HG02763 (cell line): ENCODE data around the gene DIS3L.
"Not testable (repeated sequence)": the region's sequence is repeated elsewhere in the genome, so short reads cannot be mapped to it uniquely, and the experiment has no call there.

Source experiments
- ATAC-seq: cut with Tn5 transposase; IDR thresholded peaks from one replicate; pipeline ENCODE4 v1.9.1; 2021; ENCODE audit warnings: mild to moderate bottlenecking, moderate library complexity; ENCODE audit not compliant: unreplicated experiment

The DIS3L gene

DNA sequence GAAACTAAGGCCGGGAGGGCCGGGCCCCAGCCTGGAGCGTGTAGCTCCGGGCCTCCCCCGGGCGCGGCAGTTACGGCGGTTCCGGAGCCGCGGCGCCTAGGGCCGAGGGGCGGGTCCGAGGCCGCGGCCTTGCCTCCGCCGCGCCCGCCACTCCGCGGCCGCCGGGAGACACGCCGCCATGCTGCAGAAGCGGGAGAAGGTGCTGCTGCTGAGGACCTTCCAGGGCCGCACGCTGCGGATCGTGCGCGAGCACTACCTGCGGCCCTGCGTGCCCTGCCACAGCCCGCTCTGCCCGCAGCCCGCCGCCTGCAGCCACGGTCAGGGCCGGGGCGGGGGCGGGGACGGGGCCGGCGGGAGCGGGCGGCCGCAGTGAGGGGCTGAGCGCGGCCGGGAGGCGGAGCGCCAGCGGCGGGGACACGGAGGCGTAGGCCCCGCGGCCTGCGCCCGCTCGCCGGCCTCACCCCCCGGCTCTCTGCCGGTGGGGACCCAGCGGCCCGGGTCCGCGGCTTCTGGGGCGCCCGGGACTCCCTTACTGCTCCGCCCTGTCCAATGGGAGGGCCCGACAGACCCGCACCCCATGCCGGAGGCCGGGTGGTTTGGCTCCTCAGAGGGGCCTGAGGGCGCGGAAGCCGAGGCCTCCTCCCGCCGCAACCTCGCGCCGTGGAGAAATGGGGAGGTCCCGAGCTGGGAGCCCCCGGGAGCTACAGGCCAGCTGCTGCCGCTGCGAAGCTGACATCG, at the start of gene DIS3L:
DIS3L (plus strand) TSS at position 150 of the 738 bp plus-strand sequence; CDS start at position 179, 29 bp downstream.
- ATAC-seq = peak; percentile 64

DNA sequence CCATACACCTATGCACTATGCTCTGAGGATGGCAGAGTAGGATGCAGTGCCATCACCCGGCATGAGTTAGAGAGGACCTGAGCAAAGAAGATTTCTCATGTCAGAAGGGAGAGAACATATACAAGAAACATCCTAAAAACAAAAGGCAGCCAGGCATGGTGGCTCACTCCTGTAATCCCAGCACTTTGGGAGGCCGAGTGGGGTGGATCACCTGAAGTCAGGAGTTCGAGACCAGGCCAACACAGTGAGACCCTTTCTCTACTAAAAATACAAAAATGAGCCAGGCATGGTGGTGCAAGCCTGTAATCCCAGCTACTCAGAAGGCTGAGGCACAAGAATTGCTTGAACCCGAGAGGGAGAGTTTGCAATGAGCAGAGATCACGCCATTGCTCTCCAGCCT, 47.5 kb upstream of the DIS3L start:
- ATAC-seq = not testable (repeated sequence)

DNA sequence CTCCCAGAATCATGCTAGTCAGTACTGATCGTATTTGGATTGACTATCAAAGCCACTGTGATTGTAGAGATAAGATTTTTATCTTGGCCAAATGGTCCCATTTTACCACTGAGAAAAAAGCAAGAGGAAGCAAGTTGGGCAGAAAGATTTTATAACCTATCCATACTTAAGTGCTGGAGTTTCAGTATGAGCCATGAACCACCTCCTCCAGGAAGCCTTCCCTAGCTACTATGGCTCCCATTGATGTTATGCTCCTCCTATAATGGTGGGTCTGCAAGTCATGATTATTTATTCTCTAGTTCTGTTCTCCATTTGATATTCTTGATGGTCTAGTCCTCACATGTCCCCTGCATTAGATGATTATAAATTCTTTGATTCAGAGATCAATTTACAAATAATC, 46.4 kb upstream of the DIS3L start:
- ATAC-seq = no peak

DNA sequence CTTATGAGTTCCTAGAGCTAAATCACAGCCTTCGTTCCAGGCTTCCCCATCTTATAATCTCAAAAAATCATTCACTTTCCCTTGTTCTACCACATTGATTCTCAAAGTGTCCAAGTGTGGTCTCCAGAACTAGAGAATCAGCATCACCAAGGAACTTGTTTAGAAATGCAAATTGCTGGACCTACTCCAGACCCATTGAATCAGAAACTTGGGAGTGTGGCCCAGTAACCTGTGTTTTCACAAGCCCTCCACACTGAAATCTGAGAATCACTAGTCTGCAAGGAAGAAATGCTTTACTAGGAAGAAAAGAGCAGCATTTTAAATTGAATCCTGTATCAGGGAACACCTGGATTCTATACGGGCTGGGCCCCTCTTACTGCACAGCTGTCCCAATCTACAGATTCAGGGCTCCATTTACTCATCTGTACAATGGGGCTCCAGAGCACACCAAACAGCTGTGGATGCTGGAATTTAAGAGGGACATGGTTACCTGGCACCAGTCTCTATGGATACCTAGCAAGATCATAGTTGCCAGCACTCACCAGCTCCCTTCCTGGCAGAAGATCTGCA, 43.7 kb upstream of the DIS3L start:
- ATAC-seq = no peak

DNA sequence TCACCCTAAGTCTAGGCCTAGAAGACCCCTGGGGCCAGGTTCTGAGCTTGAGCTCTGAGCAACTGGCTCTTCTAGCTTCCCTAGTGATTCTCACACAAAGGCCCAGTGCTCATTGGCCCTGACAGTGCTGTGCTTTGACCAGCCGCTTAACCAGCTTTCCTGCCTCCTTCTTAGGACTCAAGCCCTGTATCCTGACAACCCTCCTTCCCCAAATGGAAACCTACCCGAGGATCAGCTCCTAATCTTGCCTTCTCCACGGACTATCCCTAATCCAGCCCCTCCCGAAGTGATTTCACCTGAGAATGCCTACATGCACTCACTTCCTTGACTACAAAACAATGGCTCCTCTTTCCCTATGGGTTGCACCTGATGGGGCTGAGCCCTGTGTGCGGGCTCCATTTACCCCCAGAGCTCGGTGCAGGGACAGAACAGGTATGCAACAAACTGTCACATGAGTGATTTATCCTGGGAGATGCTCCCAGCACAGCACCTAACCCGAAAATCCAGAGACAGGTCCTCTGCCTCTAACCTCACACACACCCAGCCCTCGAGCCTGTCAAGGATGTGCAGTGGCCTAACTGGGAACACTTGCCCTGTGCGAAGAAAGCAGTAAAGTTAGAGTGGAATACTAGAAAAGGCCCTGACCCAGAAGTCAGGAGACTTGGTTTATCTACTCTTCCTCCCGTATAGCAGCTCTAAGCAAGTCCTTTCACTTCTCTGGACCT, 42.1 kb upstream of the DIS3L start:
- no peak for ATAC-seq

DNA sequence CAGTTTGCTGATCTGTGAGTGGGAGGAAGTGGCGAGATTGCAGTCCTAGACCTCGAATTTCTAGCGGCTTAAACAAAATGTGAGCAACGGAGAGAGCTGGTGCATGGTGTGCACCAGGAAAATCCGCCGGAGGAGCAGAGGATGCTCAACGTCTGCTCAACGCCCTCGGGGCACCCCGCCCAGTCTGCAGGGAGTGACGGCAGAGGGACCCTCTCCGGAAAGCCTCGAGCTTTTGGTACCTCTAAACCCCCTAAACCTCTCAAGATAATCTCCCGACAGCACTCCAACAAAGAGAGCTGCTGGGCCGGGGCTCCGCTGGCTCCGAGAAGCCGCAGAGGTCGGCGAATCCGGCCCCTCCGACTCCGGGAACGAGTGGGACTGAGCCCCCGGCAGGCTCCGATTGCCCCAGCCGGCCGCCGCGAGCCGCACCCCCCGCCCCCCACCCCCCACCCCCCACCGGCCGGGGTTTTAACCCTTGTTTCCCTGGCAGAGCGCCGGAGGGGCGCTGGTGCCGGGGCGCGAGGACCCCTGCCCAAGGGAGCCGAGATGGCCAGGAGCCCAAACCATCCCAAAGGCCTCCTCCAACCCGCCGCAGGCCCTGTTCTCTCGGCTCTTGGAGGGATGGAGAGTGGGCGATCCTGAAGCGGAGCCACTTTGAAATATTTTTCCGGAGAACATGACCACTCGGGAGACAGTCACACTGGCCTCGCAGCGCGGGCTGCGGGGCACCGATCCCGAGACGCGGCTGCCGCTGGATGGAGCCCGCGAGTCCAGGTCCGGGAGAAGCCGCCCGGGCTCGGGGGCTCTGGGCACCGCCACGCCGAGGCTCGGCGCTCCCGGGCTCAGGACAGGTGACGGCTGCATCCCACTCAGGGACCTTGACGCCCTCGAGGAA, 41.3 kb upstream of the DIS3L start:
- no peak for ATAC-seq

DNA sequence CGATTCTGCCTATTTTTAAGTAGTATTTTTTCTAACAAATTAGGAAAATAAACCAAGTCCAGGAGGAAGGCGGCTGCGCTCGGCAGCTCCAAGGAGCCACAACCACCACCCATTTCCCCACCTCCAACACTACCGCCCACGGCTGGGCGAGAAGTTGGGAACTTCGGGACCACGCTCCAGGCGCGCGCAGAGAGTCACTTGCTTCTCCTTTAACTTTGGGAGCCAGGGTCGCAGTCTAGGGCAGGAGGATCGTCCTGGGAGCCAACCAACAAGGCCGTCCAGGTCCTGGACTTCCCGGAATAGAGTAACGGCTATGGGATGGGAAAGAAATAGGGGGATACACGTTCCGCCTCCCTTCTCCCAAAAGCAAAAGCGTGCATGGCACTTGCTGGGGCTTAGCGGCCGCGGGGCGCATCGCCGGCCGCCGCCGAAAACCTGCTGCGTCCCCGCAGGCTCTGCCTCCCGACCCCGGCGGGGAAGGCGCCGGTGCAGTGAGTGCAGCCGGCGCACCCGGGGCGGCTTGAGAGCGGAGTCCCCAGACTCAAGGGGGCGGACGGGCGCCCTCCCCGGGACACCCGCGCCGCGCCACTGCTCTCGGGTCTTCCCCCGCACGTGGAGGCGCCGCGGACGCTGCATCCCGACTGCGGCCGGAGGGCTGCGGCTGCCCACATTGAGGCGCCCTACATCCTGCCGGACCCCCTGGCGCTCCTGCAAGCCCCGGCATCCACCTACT, 40.5 kb upstream of the DIS3L start:
- no peak for ATAC-seq

DNA sequence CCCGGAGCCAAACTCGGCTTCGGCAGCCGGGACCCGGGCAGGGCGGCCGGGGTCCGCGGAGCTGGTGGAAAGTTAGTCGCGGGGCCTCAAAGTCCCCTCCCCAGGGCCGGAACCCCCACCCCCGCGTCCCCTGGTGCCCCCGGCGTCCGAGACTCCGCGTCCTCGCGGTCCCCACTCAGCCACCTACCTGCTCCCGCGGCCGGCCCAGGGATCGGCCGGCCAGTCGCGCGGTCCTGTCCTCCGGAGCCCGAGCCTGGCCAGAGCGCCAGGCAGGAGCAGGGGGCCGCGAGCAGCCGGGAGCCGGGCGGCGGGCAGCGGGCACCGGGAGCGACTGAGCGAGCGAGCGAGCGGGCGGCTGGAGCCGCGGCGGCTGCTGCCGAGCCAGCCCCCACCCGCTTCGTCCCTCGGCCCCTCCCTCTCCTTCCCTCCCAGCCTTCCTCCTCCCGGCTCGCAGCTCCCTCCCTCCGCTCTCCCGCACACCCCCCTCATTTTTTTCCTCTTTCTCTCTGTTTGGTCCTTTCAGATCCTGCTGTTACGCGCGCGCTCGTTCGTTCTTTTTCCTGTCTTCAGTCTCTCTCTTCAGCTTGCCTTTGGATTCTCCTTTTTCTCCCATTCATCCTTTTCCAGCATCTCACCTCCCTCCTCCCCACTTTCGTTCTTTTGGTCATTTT, 39.8 kb upstream of the DIS3L start, which contains the start of gene MEGF11:
MEGF11 (minus strand) TSS at position 333 of the 671 bp plus-strand sequence. CDS start 125,347 bp downstream, outside the sequence.
- ATAC-seq = no peak

DNA sequence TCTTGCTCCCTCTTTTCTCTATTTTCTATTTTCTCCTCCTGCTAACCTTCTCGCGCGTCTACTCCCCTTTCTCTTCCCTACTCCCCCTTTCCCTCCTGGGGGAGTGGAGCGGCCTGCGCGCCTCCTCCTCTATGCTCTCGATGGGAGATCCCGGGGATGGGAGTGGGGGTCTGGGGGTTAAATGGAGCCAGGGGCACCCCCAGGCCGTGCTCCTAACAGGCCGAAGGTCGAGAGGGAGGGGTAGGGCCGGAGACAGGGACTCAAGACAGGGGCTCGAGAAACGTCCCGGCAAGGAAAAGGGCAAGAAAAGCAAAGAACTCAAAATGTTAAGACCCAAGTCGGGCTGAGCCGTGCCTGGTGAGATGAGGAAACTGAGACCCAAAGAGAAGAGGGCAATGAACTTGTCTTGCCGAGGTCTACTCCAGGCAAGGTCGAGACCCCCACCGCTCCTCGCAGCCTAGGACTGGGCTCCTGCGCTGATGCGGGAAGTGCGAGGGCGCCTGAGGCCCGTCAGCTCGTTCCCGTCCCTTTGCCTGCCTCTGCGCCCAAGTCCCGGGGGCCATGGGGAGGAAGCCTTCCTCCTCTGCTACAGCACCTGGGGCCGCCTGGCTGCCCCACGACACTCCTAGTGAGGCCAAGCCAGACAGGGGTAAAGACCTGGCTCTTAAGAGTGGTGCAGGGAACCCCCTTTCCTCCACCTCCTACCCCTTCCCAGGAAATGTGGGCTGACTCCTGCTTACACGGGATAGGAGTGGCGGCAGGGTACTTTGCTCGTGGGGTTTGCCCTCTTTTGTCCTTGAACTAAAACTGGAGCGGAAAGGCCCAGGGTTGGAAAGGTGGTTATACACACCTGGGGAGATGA, 39.0 kb upstream of the DIS3L start:
- no peak for ATAC-seq

DNA sequence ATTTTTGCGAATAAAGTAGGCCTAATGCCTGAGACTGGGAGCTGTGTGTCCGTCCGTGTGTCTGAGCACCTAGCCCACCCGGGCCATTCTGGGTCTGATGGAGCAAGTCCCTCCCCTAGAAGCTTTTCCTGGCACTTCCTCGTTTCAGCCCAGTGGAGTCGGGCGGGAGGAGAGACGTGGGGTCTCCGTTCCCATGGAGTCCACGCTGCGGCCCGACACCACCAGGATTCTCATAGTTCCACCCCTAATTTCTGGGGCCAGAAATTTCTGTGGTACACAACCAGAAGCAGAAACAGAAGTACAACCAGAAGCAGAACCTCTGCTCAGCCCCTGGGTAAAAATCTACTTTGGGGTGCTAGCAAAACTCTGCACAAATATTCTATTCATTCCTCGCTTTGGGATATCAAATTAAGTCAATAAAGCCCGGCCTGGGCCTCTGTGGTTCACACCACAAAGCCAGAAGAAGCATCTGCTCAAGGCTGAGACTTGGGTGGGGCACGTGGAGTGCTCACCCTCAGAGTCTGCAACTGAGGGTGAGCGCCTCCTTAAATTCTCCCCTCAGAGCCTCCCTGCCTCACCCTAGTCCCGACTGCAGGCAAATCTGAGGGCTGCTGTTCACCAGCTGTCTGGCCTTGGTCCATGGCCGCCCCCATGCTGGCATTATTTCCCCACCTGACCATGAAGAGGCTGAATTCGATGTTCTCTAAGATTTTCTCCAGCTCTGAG, 38.3 kb upstream of the DIS3L start:
- no peak for ATAC-seq

DNA sequence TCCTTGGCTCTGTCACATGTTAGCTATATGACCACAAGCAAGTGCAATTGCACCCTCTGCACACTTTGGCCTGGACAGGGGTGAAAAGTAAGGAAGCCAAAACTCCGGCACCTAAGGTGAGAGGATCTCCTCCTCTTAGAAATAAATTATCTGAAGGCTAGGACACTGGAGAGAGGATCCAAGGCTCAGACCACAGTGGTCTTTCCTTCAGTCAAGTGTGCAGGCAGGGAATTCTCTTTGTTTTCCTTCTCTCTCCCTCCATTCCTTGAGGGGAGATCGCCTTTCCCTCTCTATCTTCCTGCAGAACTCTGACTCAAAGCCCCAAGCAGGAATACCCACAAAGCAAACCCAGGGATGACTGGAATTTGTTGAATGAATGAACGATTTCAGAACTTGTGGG, 36.7 kb upstream of the DIS3L start:
- ATAC-seq = no peak

DNA sequence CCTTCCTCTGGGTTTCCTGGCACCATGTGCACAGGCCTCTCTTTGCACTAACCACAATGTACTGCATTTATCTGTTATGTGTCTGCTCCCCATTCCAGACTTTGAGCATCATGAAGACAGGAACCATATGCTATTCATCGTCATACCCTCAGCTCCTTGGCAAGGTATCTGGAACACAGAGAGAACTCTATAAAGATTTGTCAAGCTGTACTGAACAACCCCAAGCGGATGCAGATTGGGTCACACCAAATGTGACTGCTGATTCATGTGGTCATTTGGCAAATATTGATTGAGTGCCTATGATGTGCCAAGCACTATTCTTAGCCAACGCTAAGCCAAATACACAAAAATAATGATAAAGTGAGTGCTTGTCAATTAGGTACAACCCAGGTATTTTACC, 32.3 kb upstream of the DIS3L start:
- ATAC-seq = no peak

DNA sequence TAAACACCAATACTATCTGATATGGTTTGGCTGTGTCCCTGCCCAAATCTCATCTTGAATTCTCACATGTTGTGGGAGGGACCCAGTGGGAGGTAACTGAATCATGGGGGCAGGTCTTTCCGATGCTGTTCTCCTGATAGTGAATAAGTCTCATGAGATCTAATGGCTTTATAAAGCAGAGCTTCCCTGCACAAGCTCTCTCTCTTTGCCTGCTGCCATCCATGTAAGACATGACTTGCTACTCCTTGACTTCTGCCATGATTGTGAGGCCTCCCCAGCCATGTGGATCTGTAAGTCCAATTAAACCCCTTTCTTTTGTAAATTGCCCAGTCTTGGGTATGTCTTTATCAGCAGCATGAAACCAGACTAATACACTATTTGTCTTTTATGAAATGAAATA, 30.5 kb upstream of the DIS3L start:
- not testable (repeated sequence) for ATAC-seq

DNA sequence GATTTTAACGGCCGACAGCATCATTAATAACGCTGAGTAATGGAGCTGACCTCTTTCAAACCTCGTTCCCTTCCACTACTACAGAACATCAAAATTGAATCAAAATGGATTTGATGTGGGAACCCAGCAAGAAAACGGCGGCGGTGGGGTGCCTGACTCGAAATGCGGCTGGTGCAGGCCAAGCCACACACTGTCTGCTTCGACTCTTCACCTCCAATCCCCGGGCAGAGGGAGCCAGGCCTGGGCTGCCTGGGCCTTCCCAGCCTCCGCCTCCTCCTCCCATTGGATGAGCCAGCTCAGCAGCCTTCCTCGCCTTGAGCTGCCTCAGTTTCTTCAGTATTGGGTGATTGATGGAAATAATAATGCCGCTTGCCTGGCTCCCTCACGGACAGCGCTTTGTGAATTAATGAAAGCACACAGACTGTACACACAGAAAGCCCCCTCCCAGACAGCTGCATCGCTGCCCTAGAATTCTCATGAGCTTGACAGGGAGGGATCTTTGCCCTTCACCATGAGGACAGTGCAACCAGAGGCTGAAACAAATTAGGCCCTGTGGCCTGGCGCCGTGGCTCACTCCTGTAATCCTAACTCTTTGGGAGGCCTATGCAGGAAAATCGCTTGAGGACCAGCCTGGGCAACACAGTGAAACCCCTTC, 28.4 kb upstream of the DIS3L start:
- no peak for ATAC-seq

DNA sequence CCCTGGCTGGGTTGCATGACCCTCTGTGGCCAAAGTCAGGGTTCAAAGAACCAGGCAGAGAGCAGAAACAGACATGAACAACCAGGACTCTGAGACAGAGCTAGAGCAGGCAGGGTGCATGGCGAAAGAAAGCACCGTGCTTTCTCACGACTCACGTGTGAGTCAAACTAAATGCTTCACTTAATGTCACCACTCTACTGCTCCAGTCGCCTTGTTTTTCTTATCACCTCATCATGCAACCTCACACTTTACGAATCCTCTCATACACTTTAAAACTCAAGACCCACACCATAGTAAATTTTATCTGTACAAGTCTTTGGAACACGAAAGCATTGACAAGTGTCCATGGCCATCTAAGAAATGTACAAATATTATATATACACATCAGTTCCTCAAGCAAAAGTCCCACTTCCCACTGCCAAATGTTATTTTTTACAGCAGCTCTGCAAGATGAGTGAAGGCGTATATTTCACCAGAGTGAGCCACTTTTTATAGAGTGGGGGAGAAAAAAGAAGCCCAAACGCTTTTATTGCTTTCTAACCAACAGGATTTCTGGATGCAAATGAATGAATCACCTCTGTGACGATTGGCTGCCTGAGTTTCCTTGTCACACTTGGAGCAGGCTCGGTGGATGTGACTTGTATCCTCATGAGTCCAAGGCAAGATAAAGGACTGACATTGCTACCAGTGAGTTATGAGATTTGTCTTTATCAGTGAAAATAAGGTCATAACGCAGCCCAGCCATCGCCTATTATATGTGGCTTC, 23.9 kb upstream of the DIS3L start:
- ATAC-seq = no peak

DNA sequence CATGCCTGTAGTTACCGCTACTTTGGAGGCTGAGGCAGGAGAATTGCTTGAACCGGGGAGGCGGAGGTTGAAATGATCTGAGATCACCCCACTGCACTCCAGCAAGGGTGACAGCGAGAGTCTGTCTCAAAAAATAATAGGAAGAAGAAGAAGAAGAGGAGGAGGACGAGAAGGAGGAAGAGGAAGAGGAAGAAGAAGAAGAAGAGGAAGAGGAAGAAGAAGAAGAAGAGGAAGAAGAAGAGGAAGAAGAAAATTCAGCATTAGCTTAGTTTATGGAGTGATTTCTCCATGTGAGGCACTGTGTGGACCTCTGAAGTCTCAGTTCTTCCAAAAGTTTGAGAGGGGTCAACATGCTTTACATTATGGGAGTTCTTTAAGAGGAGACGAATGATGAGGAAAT, 22.4 kb upstream of the DIS3L start:
- ATAC-seq = no peak

DNA sequence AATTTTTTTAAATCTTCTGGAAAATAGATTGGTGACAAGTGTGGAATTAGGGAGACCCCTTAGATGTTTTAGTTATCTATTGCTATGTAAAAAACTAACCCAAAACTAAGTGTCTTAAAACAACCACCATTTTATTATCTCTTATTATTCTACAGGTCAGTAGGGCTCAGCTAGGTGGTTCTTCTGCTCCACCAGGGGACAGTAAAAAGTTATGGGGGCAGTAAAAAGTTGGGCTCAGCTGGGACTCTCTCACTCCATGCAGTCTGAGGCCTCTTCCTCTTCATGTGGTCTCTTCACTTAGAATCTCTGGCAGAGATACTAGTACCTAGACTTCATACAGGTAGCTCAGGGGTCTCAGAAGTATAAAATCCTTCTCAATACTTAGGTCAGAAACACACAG, 18.0 kb upstream of the DIS3L start:
- no peak for ATAC-seq
